ENCODE data around the gene SLC25A21. TPM values are rescaled to one million over a fixed set of nuclear protein-coding genes. Genes with fewer than 3 reads are reported as not detected.

Gene SLC25A21
- total and polyA plus RNA-seq, 7 donors = 0.07 to 0.37 (median 0.18) TPM; not detected in 1

- Histone ChIP-seq H3K27me3 (ENCODE audit: insufficient read depth in 3 of 3, low read length in 2 of 3) (no peaks in the 10 kb centered on the region), H3K36me3 (ENCODE audit: insufficient read depth in 1 of 2, low read depth in 1 of 2) (no peaks in the 10 kb centered on the region), H3K4me3 (no peak overlapping the region), H3K9me3 (no peaks in the 10 kb centered on the region), H3K27ac (no peak overlapping the region), H3K4me1 (no peaks in the 10 kb centered on the region)
- intact Hi-C loops (cut with DNase I) = no loop called here
- 61 to 79% (median 73%) methylated on average over 3 of the region's 3 CpGs for WGBS, 3 donors
- ATAC-seq = no peak
- no peak for TF ChIP-seq CTCF (IDR thresholded peaks at IDR 0.05)
- no peak for DNase-seq
These were observed 192.5 kb downstream of the SLC25A21 start for GRCh38 chr14:36979863-36980262.

GRCh38 chr14:36976571-36977023 lies 195.8 kb downstream of the SLC25A21 start:
- ATAC-seq = peak in 1 of 4 donors; percentile 69
- H3K27me3 ChIP-seq (ENCODE audit: insufficient read depth in 3 of 3, low read length in 2 of 3) = no peaks in the 10 kb centered on the region
- DNase-seq = no peak
- WGBS, 3 donors = 59 to 74% (median 60%) methylated on average over 5 of the region's 5 CpGs
- H3K27ac ChIP-seq = no peak overlapping the region
- no peak for TF ChIP-seq CTCF (IDR thresholded peaks at IDR 0.05)
- H3K9me3 ChIP-seq = no peaks in the 10 kb centered on the region
- no peaks in the 10 kb centered on the region for H3K4me1 ChIP-seq
- H3K4me3 ChIP-seq = no peak overlapping the region
- H3K36me3 ChIP-seq (ENCODE audit: insufficient read depth in 1 of 2, low read depth in 1 of 2) = no peaks in the 10 kb centered on the region
- intact Hi-C loops (cut with DNase I) = no loop called here

GRCh38 chr14:36975834-36976233 lies 196.6 kb downstream of the SLC25A21 start:
- 48 to 59% (median 54%) methylated on average over 3 of the region's 3 CpGs for WGBS, 3 donors
- Histone ChIP-seq H3K4me3 (no peak overlapping the region), H3K27ac (no peak overlapping the region), H3K27me3 (ENCODE audit: insufficient read depth in 3 of 3, low read length in 2 of 3) (no peaks in the 10 kb centered on the region), H3K9me3 (no peaks in the 10 kb centered on the region), H3K4me1 (no peaks in the 10 kb centered on the region), H3K36me3 (ENCODE audit: insufficient read depth in 1 of 2, low read depth in 1 of 2) (no peaks in the 10 kb centered on the region)
- intact Hi-C loops (cut with DNase I) = no loop called here
- DNase-seq = no peak
- ATAC-seq = no peak
- no peak for TF ChIP-seq CTCF (IDR thresholded peaks at IDR 0.05)

GRCh38 chr14:36974985-36975384 lies 197.4 kb downstream of the SLC25A21 start:
- TF ChIP-seq CTCF (IDR thresholded peaks at IDR 0.05) = no peak
- DNase-seq (no peak), ATAC-seq (no peak)
- H3K9me3 ChIP-seq = no peaks in the 10 kb centered on the region
- H3K27me3 ChIP-seq (ENCODE audit: insufficient read depth in 3 of 3, low read length in 2 of 3) = no peaks in the 10 kb centered on the region
- WGBS, 3 donors = 71 to 91% (median 84%) methylated on average over 2 of the region's 2 CpGs
- no peaks in the 10 kb centered on the region for H3K36me3 ChIP-seq (ENCODE audit: insufficient read depth in 1 of 2, low read depth in 1 of 2)
- no peak overlapping the region for H3K27ac ChIP-seq
- H3K4me3 ChIP-seq = no peak overlapping the region
- H3K4me1 ChIP-seq = no peaks in the 10 kb centered on the region
- intact Hi-C loops (cut with DNase I) = no loop called here

GRCh38 chr14:36973806-36974442 lies 198.5 kb downstream of the SLC25A21 start:
- TF ChIP-seq CTCF (IDR thresholded peaks at IDR 0.05) = no peak
- Histone ChIP-seq H3K9me3 (no peaks in the 10 kb centered on the region), H3K4me1 (no peaks in the 10 kb centered on the region), H3K4me3 (no peak overlapping the region), H3K36me3 (ENCODE audit: insufficient read depth in 1 of 2, low read depth in 1 of 2) (no peaks in the 10 kb centered on the region), H3K27ac (no peak overlapping the region), H3K27me3 (ENCODE audit: insufficient read depth in 3 of 3, low read length in 2 of 3) (no peaks in the 10 kb centered on the region)
- DNase-seq (no peak), ATAC-seq (no peak)
- WGBS, 3 donors = 31 to 34% (median 34%) methylated on average over 1 of the region's 1 CpG
- intact Hi-C loops (cut with DNase I) = no loop called here

All from psoas muscle (tissue), 8 donors.